HEK293 (cell line): ENCODE results near the gene SUFU.

Experiments used
- CTCF ChIA-PET: fragments of 350-600 bp; formaldehyde crosslinking; extraction: SDS; loops from one replicate; lab custom pipeline; 2021; ENCODE audit warnings: antibody characterized with exemption; lab: Yijun Ruan, JAX
- POLR2A ChIA-PET: fragments of 300-600 bp; formaldehyde crosslinking; extraction: SDS; loops from one replicate; lab custom pipeline; 2020; ENCODE audit warnings: antibody characterized with exemption, inconsistent platforms; lab: Yijun Ruan, JAX
- H3K27ac ChIP-seq: fragments of 200-500 bp; sonication (Bioruptor generic); 2 replicates; pipeline ENCODE4 v1.5.1; 2014; ENCODE audit warnings: low read depth, low read length, control low read depth, inconsistent platforms; ENCODE audit errors: extremely low read depth
- H3K36me3 ChIP-seq, 2 experiments: fragments of 200-500 bp in 1 of 2; sonication (Bioruptor generic) in 1 of 2; 1 replicate in 1 of 2; 2 replicates in 1 of 2; pipeline ENCODE4 v1.5.1; 2014 to 2017; ENCODE audit warnings: inconsistent platforms in 2 of 2, low read length in 2 of 2; ENCODE audit not compliant: control insufficient read depth in 2 of 2, insufficient read depth in 1 of 2
- H3K4me1 ChIP-seq: fragments of 200-500 bp; sonication (Bioruptor generic); 2 replicates; pipeline ENCODE4 v1.5.1; 2014; ENCODE audit warnings: mild to moderate bottlenecking, low read length, inconsistent platforms; ENCODE audit not compliant: control insufficient read depth, insufficient read depth
- H3K4me3 ChIP-seq: 2 replicates; pipeline ENCODE4 v1.5.1; 2011; ENCODE audit warnings: low read depth, mild to moderate bottlenecking, control low read depth, low read length, moderate library complexity
- H3K9me3 ChIP-seq: fragments of 200-500 bp; sonication (Bioruptor generic); 2 replicates; pipeline ENCODE4 v1.5.1; 2014; ENCODE audit warnings: low read depth, low read length, inconsistent platforms; ENCODE audit not compliant: control insufficient read depth, insufficient read depth
- PBX3 ChIP-seq: sonication (generic); formaldehyde crosslinking; IDR thresholded peaks from 2 replicates; pipeline ENCODE4 v1.8.1; 2022; ENCODE audit warnings: mild to moderate bottlenecking, moderate library complexity, missing genetic modification reagents
- SP2 ChIP-seq: fragments of 450-650 bp; formaldehyde crosslinking; IDR thresholded peaks from 2 replicates; pipeline ENCODE4 v1.5.1; 2016; ENCODE audit warnings: missing biosample characterization, missing genetic modification characterization
- ZNF140 ChIP-seq: fragments of 450-650 bp; formaldehyde crosslinking; IDR thresholded peaks from 2 replicates; pipeline ENCODE4 v1.5.1; 2016; ENCODE audit warnings: missing biosample characterization, missing genetic modification characterization
- ZNF18 ChIP-seq: fragments of 450-650 bp; formaldehyde crosslinking; IDR thresholded peaks from 2 replicates; pipeline ENCODE4 v1.5.1; 2016; ENCODE audit warnings: missing biosample characterization, missing genetic modification characterization
- ZNF2 ChIP-seq: fragments of 450-650 bp; formaldehyde crosslinking; IDR thresholded peaks from 2 replicates; pipeline ENCODE4 v1.5.1; 2016; ENCODE audit warnings: missing biosample characterization, missing genetic modification characterization
- ZNF302 ChIP-seq: fragments of 450-650 bp; formaldehyde crosslinking; IDR thresholded peaks from 2 replicates; pipeline ENCODE4 v1.5.1; 2016; ENCODE audit warnings: missing biosample characterization, missing genetic modification characterization, low read depth
- ZNF513 ChIP-seq: fragments of 450-650 bp; IDR thresholded peaks from 2 replicates; pipeline ENCODE4 v1.5.1; 2018; ENCODE audit warnings: missing biosample characterization, missing genetic modification characterization
- ZNF585B ChIP-seq: fragments of 450-650 bp; formaldehyde crosslinking; IDR thresholded peaks from 2 replicates; pipeline ENCODE4 v1.5.1; 2016; ENCODE audit warnings: missing biosample characterization, missing genetic modification characterization
- ZNF704 ChIP-seq: fragments of 450-650 bp; formaldehyde crosslinking; IDR thresholded peaks from 2 replicates; pipeline ENCODE4 v1.5.1; 2016; ENCODE audit warnings: missing biosample characterization, missing genetic modification characterization
- ZNF707 ChIP-seq: fragments of 450-650 bp; formaldehyde crosslinking; IDR thresholded peaks from 2 replicates; pipeline ENCODE4 v1.5.1; 2016; ENCODE audit warnings: missing biosample characterization, missing genetic modification characterization

SUFU gene

GRCh38 chr10:102652170-102652916 is 148.6 kb downstream of the SUFU start:
- ChIA-PET CTCF (interaction anchor here (0.5 to 1.0 kb wide), 2 partner anchors 18 to 26 kb away, joined by 3 read pairs; no protein-coding TSS in a partner anchor), POLR2A (no interaction called here)
- TF ChIP-seq ZNF707 (tag by site-specific recombination) (no peak), ZNF302 (tag by site-specific recombination) (no peak), ZNF704 (tag by site-specific recombination) (no peak), SP2 (no peak), ZNF585B (tag by site-specific recombination) (no peak), ZNF513 (no peak)
- H3K4me3 ChIP-seq: no peak overlapping the region
- H3K27ac ChIP-seq: no peak overlapping the region
- H3K36me3 ChIP-seq: peaks cover 5 to 70% of the 10 kb centered on the region in 2 experiments; a peak in 2 of 3 replicates
- H3K9me3 ChIP-seq: no peaks in the 10 kb centered on the region
- H3K4me1 ChIP-seq: peaks cover 8% of the 10 kb centered on the region

- Histone ChIP-seq H3K27ac (no peak overlapping the region), H3K36me3 (peaks cover 5 to 68% of the 10 kb centered on the region in 2 experiments; a peak in 2 of 3 replicates), H3K4me3 (no peak overlapping the region), H3K9me3 (no peaks in the 10 kb centered on the region), H3K4me1 (peaks cover 6% of the 10 kb centered on the region)
- ChIA-PET POLR2A (interaction anchor here (1.8 kb wide), 1 partner anchor 61 kb away, joined by 4 read pairs; the partner anchor contains the start of genes ARL3 and SFXN2), CTCF (interaction anchor here (1.8 kb wide), 1 partner anchor 17 kb away, joined by 8 read pairs; no protein-coding TSS in a partner anchor)
- TF ChIP-seq ZNF2 (tag by site-specific recombination) (no peak), ZNF140 (no peak), ZNF585B (tag by site-specific recombination) (peak; percentile 48), ZNF18 (tag by site-specific recombination) (no peak)
Measured at GRCh38 chr10:102653060-102653459, 149.3 kb downstream of the SUFU start.

GRCh38 chr10:102654566-102654965 is 150.8 kb downstream of the SUFU start:
- peaks cover 5 to 67% of the 10 kb centered on the region in 2 experiments; a peak in 2 of 3 replicates for H3K36me3 ChIP-seq
- no peak for TF ChIP-seq PBX3
- TF ChIP-seq, all 188 proteins: peak for 0
- no peak overlapping the region for H3K4me3 ChIP-seq
- ChIA-PET POLR2A (interaction anchor here (0.6 to 1.8 kb wide), 2 partner anchors 59 to 109 kb away, joined by 4 read pairs; partner anchors contain the start of genes ARL3 and SFXN2), CTCF (interaction anchor here (1.8 kb wide), 1 partner anchor 15 kb away, joined by 8 read pairs; no protein-coding TSS in a partner anchor)
- H3K27ac ChIP-seq: no peak overlapping the region
- peaks cover 5% of the 10 kb centered on the region for H3K4me1 ChIP-seq
- H3K9me3 ChIP-seq: no peaks in the 10 kb centered on the region
